ENCODE results near the gene ACTMAP. TPM values are rescaled to one million over a fixed set of nuclear protein-coding genes. Genes with fewer than 3 reads are reported as not detected.

ACTMAP gene
- polyA plus RNA-seq, 1 of the 3 experiments (the other 2 are of a cell fraction) = 6.4 TPM

DNA sequence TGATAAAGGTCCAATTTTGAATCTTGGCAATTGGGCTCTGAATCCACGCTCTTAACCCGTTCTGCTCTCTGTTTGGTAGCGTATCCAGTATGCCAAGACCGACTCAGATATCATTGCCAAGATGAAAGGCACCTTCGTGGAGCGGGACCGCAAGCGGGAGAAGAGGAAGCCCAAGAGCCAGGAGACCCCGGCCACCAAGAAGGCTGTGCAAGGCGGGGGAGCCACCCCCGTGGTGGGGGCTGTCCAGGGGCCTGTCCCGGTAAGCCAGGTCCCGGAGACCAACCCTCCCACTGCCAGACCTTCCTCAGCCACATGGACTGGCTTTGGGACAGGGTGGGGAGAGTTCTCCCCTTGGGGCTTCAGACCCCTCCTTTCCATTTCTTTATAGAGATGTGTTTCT is 9.1 kb upstream of the ACTMAP start:
- Histone ChIP-seq H3K36me3 (replicated peaks in 1 of 2; ENCODE audit: control insufficient read depth in 1 of 2, insufficient read depth in 2 of 2, low read length in 1 of 2) (peaks cover 41 to 52% of the 10 kb centered on the region in 2 experiments), H3K9ac (no peak overlapping the region), H2AFZ (ENCODE audit: low read depth) (no peak overlapping the region), H3K27me3 (ENCODE audit: insufficient read depth) (no peaks in the 10 kb centered on the region), H3K9me3 (no peaks in the 10 kb centered on the region), H3K4me2 (no peak overlapping the region), H3K4me3 (ENCODE audit: low read depth in 2 of 2, low read length in 1 of 2) (no peak overlapping the region), H3K79me2 (ENCODE audit: insufficient read depth) (peaks cover 57% of the 10 kb centered on the region), H3K9me2 (no peaks in the 10 kb centered on the region), H3K4me1 (ENCODE audit: control insufficient read depth in 1 of 2, insufficient read depth in 2 of 2, low read depth in 1 of 2, low read length in 1 of 2) (peaks cover 3 to 5% of the 10 kb centered on the region in 2 experiments; a peak in 2 of 4 replicates), H3K27ac (ENCODE audit: low read depth in 2 of 2, low read length in 1 of 2) (no peak overlapping the region), H4K20me1 (ENCODE audit: insufficient read depth) (peaks cover 36% of the 10 kb centered on the region), H3F3A (replicated peaks; ENCODE audit: insufficient read depth) (peaks cover 7% of the 10 kb centered on the region)
- POLR2A ChIA-PET = interaction anchor here (2.4 kb wide), 1 partner anchor 18 kb away, joined by 7 read pairs; the partner anchor contains the start of gene RAB4B
- DNase-seq = no peak
- 96% methylated on average over 10 of the region's 13 CpGs for WGBS (ENCODE audit: low lambda C conversion rate)
- CTCF ChIA-PET = no interaction called here
- TF ChIP-seq, protein P1, sequence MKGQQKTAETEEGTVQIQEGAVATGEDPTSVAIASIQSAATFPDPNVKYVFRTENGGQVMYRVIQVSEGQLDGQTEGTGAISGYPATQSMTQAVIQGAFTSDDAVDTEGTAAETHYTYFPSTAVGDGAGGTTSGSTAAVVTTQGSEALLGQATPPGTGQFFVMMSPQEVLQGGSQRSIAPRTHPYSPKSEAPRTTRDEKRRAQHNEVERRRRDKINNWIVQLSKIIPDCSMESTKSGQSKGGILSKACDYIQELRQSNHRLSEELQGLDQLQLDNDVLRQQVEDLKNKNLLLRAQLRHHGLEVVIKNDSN (IDR thresholded peaks at IDR 0.05; ENCODE audit: borderline replicate concordance, low read depth) = no peak
- TF ChIP-seq JUND (IDR thresholded peaks at IDR 0.05) = no peak
- TF ChIP-seq, protein P2, sequence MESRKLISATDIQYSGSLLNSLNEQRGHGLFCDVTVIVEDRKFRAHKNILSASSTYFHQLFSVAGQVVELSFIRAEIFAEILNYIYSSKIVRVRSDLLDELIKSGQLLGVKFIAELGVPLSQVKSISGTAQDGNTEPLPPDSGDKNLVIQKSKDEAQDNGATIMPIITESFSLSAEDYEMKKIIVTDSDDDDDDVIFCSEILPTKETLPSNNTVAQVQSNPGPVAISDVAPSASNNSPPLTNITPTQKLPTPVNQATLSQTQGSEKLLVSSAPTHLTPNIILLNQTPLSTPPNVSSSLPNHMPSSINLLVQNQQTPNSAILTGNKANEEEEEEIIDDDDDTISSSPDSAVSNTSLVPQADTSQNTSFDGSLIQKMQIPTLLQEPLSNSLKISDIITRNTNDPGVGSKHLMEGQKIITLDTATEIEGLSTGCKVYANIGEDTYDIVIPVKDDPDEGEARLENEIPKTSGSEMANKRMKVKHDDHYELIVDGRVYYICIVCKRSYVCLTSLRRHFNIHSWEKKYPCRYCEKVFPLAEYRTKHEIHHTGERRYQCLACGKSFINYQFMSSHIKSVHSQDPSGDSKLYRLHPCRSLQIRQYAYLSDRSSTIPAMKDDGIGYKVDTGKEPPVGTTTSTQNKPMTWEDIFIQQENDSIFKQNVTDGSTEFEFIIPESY (IDR thresholded peaks at IDR 0.05; ENCODE audit: borderline replicate concordance, low read depth) = no peak
- TF ChIP-seq GABPA (IDR thresholded peaks at IDR 0.05; ENCODE audit: low read depth) = no peak
- no peak for TF ChIP-seq NFIC (IDR thresholded peaks at IDR 0.05; ENCODE audit: borderline replicate concordance)
- no peak for TF ChIP-seq MEF2A (IDR thresholded peaks at IDR 0.05; ENCODE audit: borderline replicate concordance, low read depth)
- TF ChIP-seq FOSL2 (IDR thresholded peaks at IDR 0.05; ENCODE audit: borderline replicate concordance, low read depth) = no peak
- TF ChIP-seq ELF1 (IDR thresholded peaks at IDR 0.05) = no peak
- TF ChIP-seq POLR2AphosphoS5 (IDR thresholded peaks at IDR 0.05; ENCODE audit: low read depth, low read length) = no peak
- no peak for TF ChIP-seq SMC3 (IDR thresholded peaks at IDR 0.05; ENCODE audit: low read depth, low read length)
- TF ChIP-seq NRF1 (IDR thresholded peaks at IDR 0.05; ENCODE audit: low read depth, low read length) = no peak
- TF ChIP-seq RFX5 (IDR thresholded peaks at IDR 0.05; ENCODE audit: low read length) = no peak
- TF ChIP-seq EP300 (IDR thresholded peaks at IDR 0.05; ENCODE audit: borderline replicate concordance in 1 of 2, low read depth in 1 of 2, low read length in 1 of 2) = no peak
- no peak for TF ChIP-seq TAF1 (IDR thresholded peaks at IDR 0.05; ENCODE audit: borderline replicate concordance, low read depth, low read length)
- TF ChIP-seq YY1 (IDR thresholded peaks at IDR 0.05; ENCODE audit: low read depth) = no peak
- no peak for TF ChIP-seq MXI1 (IDR thresholded peaks at IDR 0.05; ENCODE audit: low read depth, low read length)

DNA sequence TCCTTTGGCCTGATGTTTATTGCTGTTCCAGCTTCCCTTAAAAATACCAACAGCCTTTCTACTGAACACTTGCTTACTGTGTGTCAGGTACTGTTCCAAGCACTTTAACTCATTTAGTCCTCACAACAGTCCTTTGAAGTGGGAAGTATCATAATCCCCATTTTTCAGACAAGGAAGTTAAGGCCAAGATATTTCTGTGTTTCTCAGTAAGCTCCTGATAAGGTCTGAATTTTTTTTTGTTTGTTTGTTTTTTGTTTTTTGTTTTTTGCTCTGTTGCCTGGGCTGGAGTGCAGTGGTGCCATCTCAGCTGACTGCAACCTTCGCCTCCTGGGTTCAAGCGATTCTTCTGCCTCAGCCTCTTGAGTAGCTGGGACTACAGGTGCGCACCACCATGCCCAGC is 8.2 kb upstream of the ACTMAP start:
- Histone ChIP-seq H3K9me2 (no peaks in the 10 kb centered on the region), H2AFZ (ENCODE audit: low read depth) (no peak overlapping the region), H3K27me3 (ENCODE audit: insufficient read depth) (no peaks in the 10 kb centered on the region), H3K36me3 (replicated peaks in 1 of 2; ENCODE audit: control insufficient read depth in 1 of 2, insufficient read depth in 2 of 2, low read length in 1 of 2) (peaks cover 39 to 44% of the 10 kb centered on the region in 2 experiments), H3K9ac (no peak overlapping the region), H3K79me2 (ENCODE audit: insufficient read depth) (peaks cover 66% of the 10 kb centered on the region), H3K4me1 (ENCODE audit: control insufficient read depth in 1 of 2, insufficient read depth in 2 of 2, low read depth in 1 of 2, low read length in 1 of 2) (peaks cover 5 to 7% of the 10 kb centered on the region in 2 experiments; a peak in 2 of 4 replicates), H3K9me3 (no peaks in the 10 kb centered on the region), H3K4me3 (ENCODE audit: low read depth in 2 of 2, low read length in 1 of 2) (no peak overlapping the region), H4K20me1 (ENCODE audit: insufficient read depth) (peaks cover 42% of the 10 kb centered on the region), H3K4me2 (no peak overlapping the region), H3F3A (replicated peaks; ENCODE audit: insufficient read depth) (peaks cover 7% of the 10 kb centered on the region), H3K27ac (ENCODE audit: low read depth in 2 of 2, low read length in 1 of 2) (no peak overlapping the region)
- POLR2A ChIA-PET = interaction anchor here (2.4 kb wide), 1 partner anchor 19 kb away, joined by 7 read pairs; the partner anchor contains the start of gene RAB4B
- DNase-seq = no peak
- CTCF ChIA-PET = no interaction called here
- 100% methylated on average over 3 of the region's 3 CpGs for WGBS (ENCODE audit: low lambda C conversion rate)
- TF ChIP-seq, protein P3, sequence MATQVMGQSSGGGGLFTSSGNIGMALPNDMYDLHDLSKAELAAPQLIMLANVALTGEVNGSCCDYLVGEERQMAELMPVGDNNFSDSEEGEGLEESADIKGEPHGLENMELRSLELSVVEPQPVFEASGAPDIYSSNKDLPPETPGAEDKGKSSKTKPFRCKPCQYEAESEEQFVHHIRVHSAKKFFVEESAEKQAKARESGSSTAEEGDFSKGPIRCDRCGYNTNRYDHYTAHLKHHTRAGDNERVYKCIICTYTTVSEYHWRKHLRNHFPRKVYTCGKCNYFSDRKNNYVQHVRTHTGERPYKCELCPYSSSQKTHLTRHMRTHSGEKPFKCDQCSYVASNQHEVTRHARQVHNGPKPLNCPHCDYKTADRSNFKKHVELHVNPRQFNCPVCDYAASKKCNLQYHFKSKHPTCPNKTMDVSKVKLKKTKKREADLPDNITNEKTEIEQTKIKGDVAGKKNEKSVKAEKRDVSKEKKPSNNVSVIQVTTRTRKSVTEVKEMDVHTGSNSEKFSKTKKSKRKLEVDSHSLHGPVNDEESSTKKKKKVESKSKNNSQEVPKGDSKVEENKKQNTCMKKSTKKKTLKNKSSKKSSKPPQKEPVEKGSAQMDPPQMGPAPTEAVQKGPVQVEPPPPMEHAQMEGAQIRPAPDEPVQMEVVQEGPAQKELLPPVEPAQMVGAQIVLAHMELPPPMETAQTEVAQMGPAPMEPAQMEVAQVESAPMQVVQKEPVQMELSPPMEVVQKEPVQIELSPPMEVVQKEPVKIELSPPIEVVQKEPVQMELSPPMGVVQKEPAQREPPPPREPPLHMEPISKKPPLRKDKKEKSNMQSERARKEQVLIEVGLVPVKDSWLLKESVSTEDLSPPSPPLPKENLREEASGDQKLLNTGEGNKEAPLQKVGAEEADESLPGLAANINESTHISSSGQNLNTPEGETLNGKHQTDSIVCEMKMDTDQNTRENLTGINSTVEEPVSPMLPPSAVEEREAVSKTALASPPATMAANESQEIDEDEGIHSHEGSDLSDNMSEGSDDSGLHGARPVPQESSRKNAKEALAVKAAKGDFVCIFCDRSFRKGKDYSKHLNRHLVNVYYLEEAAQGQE (IDR thresholded peaks at IDR 0.05; ENCODE audit: low read depth, low read length) = no peak
- TF ChIP-seq, protein P4, sequence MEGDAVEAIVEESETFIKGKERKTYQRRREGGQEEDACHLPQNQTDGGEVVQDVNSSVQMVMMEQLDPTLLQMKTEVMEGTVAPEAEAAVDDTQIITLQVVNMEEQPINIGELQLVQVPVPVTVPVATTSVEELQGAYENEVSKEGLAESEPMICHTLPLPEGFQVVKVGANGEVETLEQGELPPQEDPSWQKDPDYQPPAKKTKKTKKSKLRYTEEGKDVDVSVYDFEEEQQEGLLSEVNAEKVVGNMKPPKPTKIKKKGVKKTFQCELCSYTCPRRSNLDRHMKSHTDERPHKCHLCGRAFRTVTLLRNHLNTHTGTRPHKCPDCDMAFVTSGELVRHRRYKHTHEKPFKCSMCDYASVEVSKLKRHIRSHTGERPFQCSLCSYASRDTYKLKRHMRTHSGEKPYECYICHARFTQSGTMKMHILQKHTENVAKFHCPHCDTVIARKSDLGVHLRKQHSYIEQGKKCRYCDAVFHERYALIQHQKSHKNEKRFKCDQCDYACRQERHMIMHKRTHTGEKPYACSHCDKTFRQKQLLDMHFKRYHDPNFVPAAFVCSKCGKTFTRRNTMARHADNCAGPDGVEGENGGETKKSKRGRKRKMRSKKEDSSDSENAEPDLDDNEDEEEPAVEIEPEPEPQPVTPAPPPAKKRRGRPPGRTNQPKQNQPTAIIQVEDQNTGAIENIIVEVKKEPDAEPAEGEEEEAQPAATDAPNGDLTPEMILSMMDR (IDR thresholded peaks at IDR 0.05) = no peak
- TF ChIP-seq TAF1 (IDR thresholded peaks at IDR 0.05; ENCODE audit: borderline replicate concordance, low read depth, low read length) (no peak), JUND (IDR thresholded peaks at IDR 0.05) (no peak)
- TF ChIP-seq, protein P5, sequence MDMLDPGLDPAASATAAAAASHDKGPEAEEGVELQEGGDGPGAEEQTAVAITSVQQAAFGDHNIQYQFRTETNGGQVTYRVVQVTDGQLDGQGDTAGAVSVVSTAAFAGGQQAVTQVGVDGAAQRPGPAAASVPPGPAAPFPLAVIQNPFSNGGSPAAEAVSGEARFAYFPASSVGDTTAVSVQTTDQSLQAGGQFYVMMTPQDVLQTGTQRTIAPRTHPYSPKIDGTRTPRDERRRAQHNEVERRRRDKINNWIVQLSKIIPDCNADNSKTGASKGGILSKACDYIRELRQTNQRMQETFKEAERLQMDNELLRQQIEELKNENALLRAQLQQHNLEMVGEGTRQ (IDR thresholded peaks at IDR 0.05; ENCODE audit: borderline replicate concordance, low read depth, low read length) = no peak

Data from SK-N-SH (cell line).